Loucy (cell line): ENCODE results near the gene TMEM248.
A peak's percentile ranks its signal among the peaks of the same experiment; 100 is the strongest.
"Not testable (repeated sequence)": the region's sequence is repeated elsewhere in the genome, so short reads cannot be mapped to it uniquely, and the experiment has no call there.

Source experiments
- H2AFZ ChIP-seq: fragments of 200-600 bp; sonication (generic); 2 replicates; pipeline ENCODE4 v1.6.0; 2016; ENCODE audit warnings: antibody characterized with exemption, mild to moderate bottlenecking, low read length, moderate library complexity
- H3F3A ChIP-seq: fragments of 200-600 bp; 2 replicates; pipeline ENCODE4 v1.6.0; 2016; ENCODE audit warnings: antibody characterized with exemption, low read depth, mild to moderate bottlenecking
- H3K27me3 ChIP-seq: fragments of 200-600 bp; sonication (generic); 2 replicates; pipeline ENCODE4 v1.6.1; 2014; ENCODE audit warnings: low read length, mild to moderate bottlenecking; ENCODE audit not compliant: insufficient read depth, poor library complexity, severe bottlenecking
- H3K36me3 ChIP-seq: fragments of 200-600 bp; sonication (generic); 2 replicates; pipeline ENCODE4 v1.6.1; 2016; ENCODE audit warnings: low read length; ENCODE audit not compliant: insufficient read depth
- H3K4me1 ChIP-seq: fragments of 200-600 bp; sonication (generic); 2 replicates; pipeline ENCODE4 v1.5.1; 2014; ENCODE audit warnings: low read length, mild to moderate bottlenecking; ENCODE audit not compliant: insufficient read depth, poor library complexity, severe bottlenecking
- H3K4me2 ChIP-seq: fragments of 200-600 bp; sonication (generic); 2 replicates; pipeline ENCODE4 v1.6.0; 2014; ENCODE audit warnings: antibody characterized with exemption, low read length, low read depth, mild to moderate bottlenecking; ENCODE audit not compliant: poor library complexity, severe bottlenecking
- H3K4me3 ChIP-seq: fragments of 200-600 bp; sonication (generic); 2 replicates; pipeline ENCODE4 v1.5.1; 2014; ENCODE audit warnings: low read length, mild to moderate bottlenecking, mixed read lengths; ENCODE audit not compliant: poor library complexity, severe bottlenecking
- H3K79me2 ChIP-seq: fragments of 200-600 bp; sonication (generic); 2 replicates; pipeline ENCODE4 v1.6.1; 2014; ENCODE audit warnings: low read length; ENCODE audit not compliant: insufficient read depth
- H3K9ac ChIP-seq: fragments of 200-600 bp; sonication (generic); 2 replicates; pipeline ENCODE4 v1.6.0; 2014; ENCODE audit warnings: mild to moderate bottlenecking, low read depth, low read length, moderate library complexity; ENCODE audit not compliant: poor library complexity, severe bottlenecking
- H3K9me2 ChIP-seq: fragments of 200-600 bp; sonication (generic); replicated peaks from 2 replicates; pipeline ENCODE4 v1.6.1; 2016; ENCODE audit warnings: low read depth, low read length, mixed read lengths
- H3K9me3 ChIP-seq: fragments of 200-600 bp; sonication (generic); 2 replicates; pipeline ENCODE4 v1.6.1; 2014; ENCODE audit warnings: mild to moderate bottlenecking, antibody characterized with exemption, low read length, low read depth; ENCODE audit not compliant: insufficient read depth
- H4K20me1 ChIP-seq: fragments of 200-600 bp; sonication (generic); 2 replicates; pipeline ENCODE4 v1.6.0; 2014; ENCODE audit warnings: antibody characterized with exemption, low read length, mild to moderate bottlenecking; ENCODE audit not compliant: insufficient read depth, poor library complexity, severe bottlenecking
- CTCF ChIP-seq: fragments of 200-600 bp; sonication (generic); conservative IDR thresholded peaks from 2 replicates; pipeline ENCODE4 v1.5.1; 2014; ENCODE audit warnings: mild to moderate bottlenecking, antibody characterized with exemption, low read length
- EZH2phosphoT487 ChIP-seq: fragments of 200-600 bp; IDR thresholded peaks from 2 replicates; pipeline ENCODE4 v1.6.1; 2018; ENCODE audit warnings: antibody characterized with exemption, mild to moderate bottlenecking, moderate library complexity, borderline replicate concordance

Gene TMEM248

GRCh38 chr7:66967029-66967428, 46.0 kb downstream of the TMEM248 start:
- Histone ChIP-seq H3K36me3 (no peaks in the 10 kb centered on the region), H3F3A (no peaks in the 10 kb centered on the region), H4K20me1 (no peaks in the 10 kb centered on the region), H3K9me3 (no peaks in the 10 kb centered on the region), H3K4me2 (no peak overlapping the region), H2AFZ (no peak overlapping the region), H3K4me3 (no peak overlapping the region), H3K4me1 (no peaks in the 10 kb centered on the region), H3K27me3 (no peaks in the 10 kb centered on the region), H3K79me2 (no peaks in the 10 kb centered on the region), H3K9ac (no peak overlapping the region), H3K9me2 (no peaks in the 10 kb centered on the region)
- TF ChIP-seq CTCF (peak; percentile 21; the same call in 1 of the 2 replicates), EZH2phosphoT487 (no peak)

- not testable (repeated sequence) for H4K20me1 ChIP-seq, H3K9ac ChIP-seq, H3K79me2 ChIP-seq, H3K27me3 ChIP-seq, H3K36me3 ChIP-seq, H3K9me2 ChIP-seq, H3K4me3 ChIP-seq, H3F3A ChIP-seq, H3K4me2 ChIP-seq, H3K4me1 ChIP-seq, H3K9me3 ChIP-seq, H2AFZ ChIP-seq
These were observed 48.0 kb downstream of the TMEM248 start for GRCh38 chr7:66969001-66969400.

- Histone ChIP-seq H3K9me2 (no peaks in the 10 kb centered on the region), H3K4me2 (no peak overlapping the region), H3K4me1 (no peaks in the 10 kb centered on the region), H4K20me1 (no peaks in the 10 kb centered on the region), H3K4me3 (no peak overlapping the region), H3F3A (no peaks in the 10 kb centered on the region), H2AFZ (peak overlapping the region; percentile 41; the same call in 1 of the 2 replicates), H3K9ac (no peak overlapping the region), H3K36me3 (no peaks in the 10 kb centered on the region), H3K27me3 (no peaks in the 10 kb centered on the region), H3K79me2 (no peaks in the 10 kb centered on the region), H3K9me3 (no peaks in the 10 kb centered on the region)
- no peak for TF ChIP-seq CTCF
These were observed 49.3 kb downstream of the TMEM248 start for GRCh38 chr7:66970310-66970709.

GRCh38 chr7:66974986-66975590, 54.1 kb downstream of the TMEM248 start:
- Histone ChIP-seq H3K4me2 (no peak overlapping the region), H3F3A (no peaks in the 10 kb centered on the region), H3K9me2 (no peaks in the 10 kb centered on the region), H3K4me1 (no peaks in the 10 kb centered on the region), H3K9ac (no peak overlapping the region), H3K4me3 (no peak overlapping the region), H3K27me3 (no peaks in the 10 kb centered on the region), H3K79me2 (no peaks in the 10 kb centered on the region), H4K20me1 (no peaks in the 10 kb centered on the region), H3K9me3 (peaks cover 4% of the 10 kb centered on the region; the same call in 1 of the 2 replicates), H2AFZ (no peak overlapping the region), H3K36me3 (no peaks in the 10 kb centered on the region)
- no peak for TF ChIP-seq CTCF
- no peak for TF ChIP-seq EZH2phosphoT487

- not testable (repeated sequence) for H3K4me3 ChIP-seq, H3K4me1 ChIP-seq, H3K9ac ChIP-seq, H3K9me2 ChIP-seq, H3F3A ChIP-seq, H2AFZ ChIP-seq, H3K9me3 ChIP-seq, H3K4me2 ChIP-seq, H3K79me2 ChIP-seq, H3K36me3 ChIP-seq, H3K27me3 ChIP-seq, H4K20me1 ChIP-seq
These were observed 57.3 kb downstream of the TMEM248 start for GRCh38 chr7:66978312-66978711.
